SK-N-MC (cell line): ENCODE results near the gene GIPC3.

Experiments used
- EZH2 ChIP-seq: fragments of 200-600 bp; sonication (generic); IDR thresholded peaks from one replicate; pipeline ENCODE4 v1.6.1; 2017; ENCODE audit warnings: antibody characterized with exemption
- FOXP2 ChIP-seq: optimal IDR thresholded peaks from 2 replicates; pipeline ENCODE3; 2011; ENCODE audit warnings: mild to moderate bottlenecking, moderate library complexity; ENCODE audit not compliant: insufficient read depth; ENCODE audit errors: extremely low read length, control extremely low read depth
- POLR2AphosphoS5 ChIP-seq: IDR thresholded peaks from 2 replicates; pipeline ENCODE4 v1.6.1; 2012; ENCODE audit warnings: mild to moderate bottlenecking, low read depth, low read length, borderline replicate concordance

DNA sequence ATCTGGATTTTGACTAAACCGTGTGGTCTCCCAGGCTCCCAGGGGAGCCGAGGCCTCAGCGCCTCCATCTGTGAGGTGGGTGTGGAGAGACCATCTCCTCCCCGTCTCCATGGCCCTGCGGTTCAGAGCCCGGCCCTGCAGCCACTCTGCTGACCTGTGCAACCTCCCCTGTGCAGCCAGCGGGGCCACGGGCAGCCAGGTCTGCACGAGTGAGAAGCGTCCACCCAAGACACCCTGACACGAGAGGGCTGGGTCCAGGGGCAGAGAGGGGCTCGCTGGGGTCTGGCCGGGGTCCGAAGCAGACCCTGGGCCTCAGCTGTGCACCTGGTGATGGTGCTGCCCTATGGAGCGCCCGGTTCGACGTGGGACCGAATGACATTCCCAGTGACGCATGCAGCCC, 51.7 kb downstream of the GIPC3 start:
- no peak for TF ChIP-seq POLR2AphosphoS5
- no peak for TF ChIP-seq EZH2
- TF ChIP-seq FOXP2, result no peak
